HTERT RPE-1 (cell line): ENCODE data around the gene GALNTL6.

Source experiments
- in situ Hi-C: fragments of 300-500 bp; cut with MboI; formaldehyde crosslinking; loops from 4 replicates; pipeline ENCODE4 v1.14.3; 2020; ENCODE audit warnings: low sequenced_read_pairs

The GALNTL6 gene

DNA sequence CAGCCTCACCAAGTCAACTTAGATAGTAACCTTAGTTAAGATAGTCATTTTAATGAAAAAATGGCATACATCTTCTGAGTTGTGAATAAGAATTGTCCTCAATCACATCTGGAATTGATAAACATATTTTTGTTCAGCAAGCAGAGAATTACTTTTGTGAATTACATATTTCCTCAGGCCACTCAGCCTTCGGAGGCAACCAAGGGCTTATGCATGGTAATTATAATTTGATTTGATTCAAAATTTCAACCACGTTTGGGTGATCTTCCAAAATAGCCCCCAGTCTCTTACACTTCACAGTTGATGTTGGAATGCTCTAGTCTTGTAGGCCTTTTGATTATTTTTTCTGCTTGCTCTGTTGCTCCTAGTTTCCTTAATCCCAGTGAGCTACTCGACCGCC lies 63.4 kb downstream of the GALNTL6 start:
- in situ Hi-C loops, result no loop called here

DNA sequence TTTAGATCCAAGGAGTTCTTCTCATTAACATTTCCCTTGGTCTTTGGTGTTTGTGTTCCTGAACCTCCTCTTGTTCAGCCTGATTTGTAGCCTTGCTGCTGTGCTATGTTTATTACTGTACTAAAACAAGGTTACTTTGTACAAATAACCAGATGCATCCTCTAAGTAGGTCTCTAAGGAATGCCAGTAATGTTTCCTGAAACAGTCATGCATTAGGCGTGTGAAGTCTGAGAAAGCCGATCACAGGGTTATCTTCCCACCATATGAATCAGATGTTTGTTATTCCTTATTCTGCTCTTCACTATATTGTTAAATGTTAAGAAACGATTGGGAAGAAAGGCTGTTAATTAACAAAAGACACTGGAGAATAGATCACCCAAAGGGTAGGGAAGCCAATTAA lies 66.9 kb downstream of the GALNTL6 start:
- in situ Hi-C loops, result no loop called here

DNA sequence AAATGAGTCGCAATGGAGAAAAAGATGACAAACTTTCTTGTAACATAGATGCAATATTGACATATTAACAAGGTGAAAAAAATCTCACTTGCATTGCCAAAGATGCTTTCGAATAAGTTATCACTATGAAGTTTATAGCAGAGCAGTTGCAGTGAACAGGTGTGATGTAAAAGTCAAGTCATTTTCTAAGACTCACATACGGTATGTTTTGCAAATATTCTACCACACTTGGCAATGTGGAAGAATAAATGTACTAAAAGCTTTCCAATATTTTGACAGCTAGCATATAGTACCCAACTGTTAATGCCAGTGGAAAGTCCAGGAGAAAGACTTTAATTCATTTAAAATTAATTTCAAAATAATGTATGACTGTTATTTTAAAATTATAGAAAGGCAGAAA lies 76.5 kb downstream of the GALNTL6 start:
- in situ Hi-C loops, result no loop called here

DNA sequence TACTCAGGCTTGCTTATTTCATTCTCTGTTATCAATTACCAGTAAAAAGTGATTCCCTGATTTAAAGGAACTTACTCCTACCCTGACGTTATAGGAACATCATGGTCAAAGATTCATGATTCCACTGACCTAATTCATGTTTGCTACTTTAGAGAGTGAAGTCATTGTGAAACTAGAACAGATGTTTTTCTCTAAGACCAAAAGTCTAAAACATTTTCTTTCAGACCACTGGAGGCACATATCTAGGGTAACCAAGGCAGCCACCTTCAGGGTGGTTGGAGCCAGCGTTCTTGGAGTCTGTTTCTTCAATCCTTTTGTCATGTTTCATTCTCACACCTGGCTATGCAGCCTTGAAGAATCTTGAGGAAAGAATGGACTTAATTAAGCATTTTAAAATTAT lies 77.8 kb downstream of the GALNTL6 start:
- in situ Hi-C loops, result no loop called here

DNA sequence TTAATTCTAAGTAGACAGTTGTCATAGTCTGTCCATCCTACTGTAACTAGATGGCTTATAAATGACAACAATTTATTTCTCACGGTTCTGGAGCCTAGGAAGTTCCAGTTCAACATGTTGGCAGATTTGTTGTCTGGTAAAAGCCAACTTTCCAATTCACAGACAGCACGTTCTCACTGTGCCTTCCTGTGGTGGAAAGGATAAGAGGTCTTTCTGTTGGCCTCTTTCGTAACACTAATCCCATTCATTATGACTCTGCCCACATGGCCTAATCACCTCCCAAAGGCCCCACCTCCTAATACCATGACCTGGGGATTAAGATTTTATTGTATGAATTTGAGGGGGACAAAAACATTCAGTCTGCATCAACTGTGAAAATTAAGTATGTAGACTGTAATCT lies 83.2 kb downstream of the GALNTL6 start:
- in situ Hi-C loops, result no loop called here

DNA sequence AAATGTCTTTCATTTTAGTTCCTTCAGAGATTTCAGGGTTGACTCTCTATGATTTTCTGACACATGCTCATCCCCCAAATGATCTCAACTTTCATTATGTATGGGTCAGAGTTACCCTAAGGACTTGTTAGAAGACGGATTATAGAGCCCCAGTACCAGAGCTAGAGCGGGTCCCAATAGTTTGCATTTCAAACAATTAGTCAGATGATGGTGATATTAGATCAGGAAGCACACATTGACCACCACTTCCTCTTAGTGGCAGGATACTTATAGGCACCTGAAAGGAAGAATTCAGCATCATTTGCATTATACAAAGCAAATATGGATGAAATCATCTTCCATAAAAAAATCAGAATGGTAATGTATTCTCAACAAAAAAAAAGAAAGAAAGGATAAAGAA lies 106.1 kb downstream of the GALNTL6 start:
- in situ Hi-C loops, result no loop called here

DNA sequence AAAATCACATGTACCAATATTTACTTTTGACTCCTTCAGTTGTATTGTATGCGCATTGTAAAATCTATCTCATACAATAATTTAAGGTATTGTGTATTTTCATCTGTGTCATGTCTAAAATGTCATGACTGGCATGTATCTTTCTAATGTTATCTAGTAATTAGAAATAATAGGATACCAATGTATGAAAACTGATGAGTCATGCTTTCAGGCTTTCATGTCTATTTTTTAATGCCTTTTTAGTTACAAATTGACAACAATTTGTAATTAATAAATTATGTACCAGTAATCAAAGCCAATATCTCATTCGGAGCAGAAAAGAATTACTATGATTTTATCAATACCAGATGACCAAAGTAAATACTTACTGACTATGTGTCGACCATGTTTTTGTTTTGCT lies 107.7 kb downstream of the GALNTL6 start:
- in situ Hi-C loops, result no loop called here

DNA sequence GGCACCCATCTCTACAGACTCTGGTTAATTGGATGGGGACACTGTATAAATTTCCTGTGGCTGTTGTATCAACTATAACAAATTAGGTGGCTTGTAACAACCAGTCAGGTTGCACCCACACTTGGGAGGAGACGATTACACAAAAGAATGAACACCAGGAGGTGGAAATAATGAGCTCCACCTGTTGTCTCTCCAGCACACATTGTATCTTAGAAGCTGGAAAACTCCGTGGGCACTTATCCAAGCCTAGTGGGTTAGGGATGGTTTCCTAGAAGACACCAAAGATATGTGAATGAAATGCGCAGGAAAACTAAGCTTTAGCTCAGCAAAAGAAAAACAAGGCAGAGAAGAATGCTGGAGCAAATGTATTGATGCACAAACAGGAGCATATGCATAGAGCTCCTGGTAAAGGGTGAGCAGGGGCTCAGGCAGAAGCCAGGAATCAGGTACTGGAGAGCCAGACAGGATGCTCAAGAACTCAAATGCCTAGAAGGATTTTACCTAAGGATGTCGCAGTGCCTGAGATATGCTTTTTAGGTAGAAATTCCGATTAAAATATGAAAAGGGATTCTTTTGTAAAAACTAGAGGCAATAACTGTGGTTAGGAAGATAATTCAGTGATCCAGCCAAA lies 111.7 kb downstream of the GALNTL6 start:
- in situ Hi-C loops, result no loop called here

DNA sequence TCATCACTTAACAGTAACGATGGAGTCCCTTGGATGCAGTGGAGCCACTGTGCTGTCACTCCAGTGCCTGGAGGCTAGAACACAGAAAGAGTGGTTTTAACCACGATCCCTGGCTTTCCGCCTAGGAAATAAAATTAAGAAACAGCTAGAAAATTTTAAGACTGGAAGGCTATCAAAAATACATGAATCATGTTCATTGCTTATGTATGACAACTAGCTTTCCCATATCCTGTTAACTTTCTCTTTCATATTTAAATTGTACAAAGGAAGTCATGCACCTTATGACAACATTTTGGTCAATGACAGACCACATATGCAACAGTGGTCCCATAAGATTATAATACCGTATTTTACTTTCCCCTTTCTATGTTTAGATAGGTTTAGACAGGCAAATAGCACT lies 115.1 kb downstream of the GALNTL6 start:
- in situ Hi-C loops, result no loop called here

DNA sequence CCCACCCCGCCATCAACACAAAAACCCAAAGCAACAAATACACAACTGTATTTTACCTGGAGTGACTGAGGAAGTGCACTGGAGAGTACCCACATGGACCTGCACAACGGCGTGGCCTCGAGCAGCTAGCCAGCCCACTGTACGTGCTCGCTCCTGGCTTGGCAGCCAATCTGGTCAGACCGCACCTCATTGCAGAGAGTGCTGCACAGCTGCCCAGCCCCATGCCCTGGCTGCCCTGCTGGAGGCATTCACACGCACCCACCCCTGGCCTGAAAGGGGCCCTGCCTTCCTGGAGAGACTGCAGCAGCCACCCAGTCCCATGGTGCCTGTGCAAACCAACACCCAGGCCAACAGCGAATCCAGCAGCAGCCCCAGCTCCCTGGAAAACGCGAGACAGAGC lies 116.3 kb downstream of the GALNTL6 start:
- in situ Hi-C loops, result no loop called here

DNA sequence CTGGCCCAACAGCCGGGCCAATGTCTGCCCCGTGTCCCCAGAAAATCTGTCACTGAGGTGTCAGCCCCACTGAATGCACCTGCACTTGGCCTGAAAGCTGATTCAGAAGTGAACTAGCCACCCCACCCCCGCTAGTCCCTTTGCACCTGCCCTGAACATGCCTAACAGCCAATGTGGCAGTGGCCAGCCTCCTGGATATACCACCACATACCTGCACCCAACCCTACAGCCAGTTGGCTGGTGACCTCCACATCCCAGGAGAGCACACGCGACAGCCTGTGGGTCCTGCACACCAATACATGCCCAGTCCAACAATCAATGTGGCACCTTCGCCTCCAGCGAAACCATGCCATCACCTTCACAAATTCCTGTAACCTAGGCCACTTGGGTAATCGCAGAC lies 116.7 kb downstream of the GALNTL6 start:
- in situ Hi-C loops, result no loop called here

DNA sequence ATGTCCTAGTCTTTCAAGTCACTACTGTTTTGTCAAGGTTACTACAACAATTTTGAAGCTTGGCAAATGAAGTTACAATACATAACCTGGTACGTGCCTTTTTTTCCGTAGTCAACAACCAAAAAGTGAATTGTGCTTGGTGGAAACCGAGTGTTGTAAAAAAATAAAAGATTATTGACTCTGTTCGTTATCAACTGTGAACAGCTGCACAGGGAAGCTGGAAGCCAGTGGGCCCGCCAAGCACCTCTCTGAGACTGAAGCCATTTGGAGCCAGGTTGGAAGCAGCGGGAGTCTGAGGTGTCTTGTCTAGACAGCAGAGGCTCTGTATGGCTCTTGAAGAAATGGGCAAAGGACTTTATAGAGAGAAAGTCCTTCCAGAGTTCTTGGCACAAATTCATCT lies 119.0 kb downstream of the GALNTL6 start:
- in situ Hi-C loops, result no loop called here

DNA sequence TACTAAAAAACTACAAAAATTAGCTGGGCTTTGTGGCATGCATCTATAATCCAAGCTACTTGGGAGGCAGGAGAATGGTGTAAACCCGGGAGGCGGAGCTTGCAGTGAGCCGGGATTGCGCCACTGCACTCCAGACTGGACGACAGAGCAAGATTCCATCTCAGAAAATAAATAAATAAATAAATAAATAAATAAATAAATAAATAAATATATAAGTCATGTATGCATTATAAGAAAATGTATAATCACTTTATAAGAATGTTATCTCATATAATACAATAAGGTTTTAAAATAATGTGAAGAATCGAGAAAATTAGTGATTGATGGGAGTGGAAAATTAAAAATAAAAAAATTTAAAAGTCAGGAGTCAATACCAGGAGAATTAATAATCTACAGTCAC lies 127.5 kb downstream of the GALNTL6 start:
- in situ Hi-C loops, result no loop called here

DNA sequence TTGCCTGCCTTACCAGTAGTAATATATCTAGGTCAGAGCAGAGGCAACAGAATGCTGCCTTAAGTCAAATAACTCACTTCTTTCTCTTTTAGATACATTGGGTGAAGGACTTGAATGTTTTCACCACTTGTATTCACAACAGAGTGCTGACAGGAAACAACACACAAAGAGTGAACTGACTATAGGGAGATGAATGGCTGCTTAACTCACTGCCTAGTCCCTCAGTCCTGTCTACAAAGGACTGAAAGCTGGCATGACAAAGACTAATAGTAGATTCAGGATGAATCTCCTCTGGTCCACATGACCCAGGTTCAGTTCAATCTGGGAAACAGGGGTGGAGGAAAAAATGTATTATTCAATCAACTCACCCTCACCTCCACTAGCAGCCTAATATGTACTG lies 134.2 kb downstream of the GALNTL6 start:
- in situ Hi-C loops, result no loop called here

DNA sequence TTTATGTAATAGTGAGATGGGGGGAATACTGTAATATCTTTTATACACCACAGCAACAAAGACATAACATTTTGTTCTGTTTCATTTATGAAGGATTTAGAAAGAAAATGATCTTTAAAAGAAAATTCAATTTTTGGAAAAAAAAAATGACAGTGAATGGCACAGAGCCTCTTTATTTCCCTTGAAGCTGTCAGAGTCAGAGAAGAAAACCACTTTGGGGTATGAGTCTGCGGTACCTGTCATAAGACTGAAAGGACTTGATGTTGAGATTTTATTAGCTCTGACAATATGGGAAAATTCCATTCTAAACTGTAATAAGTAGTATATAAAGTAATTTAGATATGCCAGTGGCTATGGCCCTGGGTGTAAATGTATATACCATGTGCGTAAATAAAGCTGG lies 134.8 kb downstream of the GALNTL6 start:
- in situ Hi-C loops, result no loop called here

DNA sequence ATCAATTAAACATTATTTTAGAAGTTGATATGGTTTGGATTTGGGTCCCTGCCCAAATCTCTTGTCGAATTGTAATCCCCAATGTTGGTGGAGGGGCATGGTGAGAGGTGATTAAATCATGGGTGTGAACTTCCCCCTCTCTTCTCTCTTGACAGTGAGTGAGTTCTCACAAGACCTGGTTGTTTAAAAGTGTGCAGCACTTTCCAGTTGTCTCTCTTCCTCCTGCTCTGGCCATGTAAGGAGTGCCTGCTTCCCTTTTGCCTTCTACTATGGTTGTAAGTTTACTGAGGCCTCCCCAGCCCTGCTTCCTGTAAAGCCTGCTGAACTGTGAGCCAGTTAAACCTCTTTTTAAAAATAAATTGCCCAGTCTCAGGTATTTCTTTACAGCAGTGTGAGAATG lies 141.4 kb downstream of the GALNTL6 start:
- in situ Hi-C loops, result no loop called here

DNA sequence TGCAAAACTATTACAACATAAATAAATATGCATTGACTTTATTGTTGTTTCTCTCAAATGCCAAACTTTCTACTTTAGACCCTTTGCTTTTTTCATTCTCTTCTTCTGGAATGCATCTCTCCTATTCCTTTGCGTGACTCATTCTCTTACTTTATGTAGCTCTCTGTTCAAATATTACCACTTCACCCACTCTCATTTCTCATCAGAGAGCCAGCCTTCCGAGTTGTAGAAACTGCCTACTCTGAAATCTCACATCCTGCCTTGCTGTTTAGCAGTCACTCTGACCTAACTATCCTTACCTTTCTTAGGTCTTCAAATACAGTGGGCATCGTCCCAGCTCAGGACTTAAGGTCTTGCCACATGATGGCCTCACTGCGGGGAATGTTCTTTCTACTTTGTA lies 143.5 kb downstream of the GALNTL6 start:
- in situ Hi-C loops, result no loop called here

DNA sequence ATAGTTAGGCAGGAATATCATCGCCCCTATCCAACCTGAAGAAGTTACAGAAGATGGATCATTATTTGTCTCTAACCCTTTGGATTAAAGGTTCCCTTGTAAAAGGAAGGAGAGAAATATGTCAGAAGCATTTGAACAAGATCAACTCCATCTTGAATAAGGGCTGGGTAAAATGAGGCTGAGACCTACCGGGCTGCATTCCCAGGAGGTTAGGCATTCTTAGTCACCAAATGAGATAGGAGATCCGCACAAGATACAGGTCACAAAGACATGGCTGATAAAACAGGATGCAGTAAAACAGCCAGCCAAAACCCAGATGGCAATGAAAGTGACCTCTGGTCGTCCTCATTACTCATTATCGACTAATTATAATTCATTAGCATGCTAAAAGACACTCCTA lies 148.9 kb downstream of the GALNTL6 start:
- in situ Hi-C loops, result no loop called here

DNA sequence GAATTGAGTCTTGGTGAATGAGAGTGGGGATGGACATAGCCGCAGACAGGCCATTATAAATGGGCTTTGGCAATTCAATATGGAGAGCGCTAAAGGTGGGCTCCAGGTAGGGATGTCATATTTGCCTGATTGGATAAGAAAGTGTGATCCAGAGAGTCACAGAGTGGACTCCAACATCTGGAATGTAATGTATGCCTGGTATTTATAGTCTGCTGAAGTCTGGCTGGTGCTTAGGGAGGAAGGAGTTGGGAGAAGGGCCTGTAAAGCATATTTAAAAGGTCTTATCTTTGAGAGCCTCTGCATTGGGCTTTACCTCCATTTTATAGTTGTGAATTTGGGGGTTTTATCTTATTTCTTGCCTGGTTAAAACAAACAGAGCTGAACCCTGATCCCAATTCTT lies 153.2 kb downstream of the GALNTL6 start:
- in situ Hi-C loops, result no loop called here

DNA sequence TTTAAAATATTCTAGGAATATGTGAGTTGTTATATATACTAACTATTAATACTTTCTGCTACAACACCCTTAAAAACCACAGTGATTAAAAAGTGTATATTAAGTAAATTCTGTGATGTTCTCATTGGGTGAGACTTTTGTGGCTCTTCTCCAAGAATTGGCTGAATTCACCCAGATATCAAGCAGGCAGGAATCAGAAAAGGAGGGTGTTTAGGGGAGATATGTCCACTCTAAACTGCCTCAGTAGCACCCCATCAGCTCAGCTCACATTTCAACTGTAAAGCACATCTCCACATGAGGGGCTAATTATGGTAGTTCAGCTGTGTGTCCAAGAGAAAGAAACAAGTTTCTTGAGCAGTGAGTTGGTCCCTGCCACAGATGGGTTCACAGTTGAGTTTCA lies 165.0 kb downstream of the GALNTL6 start:
- in situ Hi-C loops, result no loop called here

DNA sequence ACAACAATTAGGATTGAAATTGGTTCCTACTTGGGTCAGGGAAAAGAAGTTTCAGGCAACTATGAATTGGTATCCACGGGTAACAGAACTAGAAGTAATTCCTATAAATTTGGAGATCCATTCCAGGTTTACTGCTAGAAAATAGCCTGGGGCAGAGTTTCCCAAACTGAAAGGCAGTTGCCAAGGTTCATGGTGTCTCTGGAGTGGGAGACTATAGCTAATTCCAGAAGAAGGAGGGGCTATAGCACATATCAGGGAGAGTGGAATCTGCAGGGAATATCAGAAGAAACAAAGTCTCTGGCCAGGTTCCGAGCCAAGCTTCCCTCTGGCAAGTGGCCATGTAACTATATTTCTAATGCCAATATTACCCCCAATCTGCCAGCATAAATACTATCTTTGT lies 166.3 kb downstream of the GALNTL6 start:
- in situ Hi-C loops, result no loop called here

DNA sequence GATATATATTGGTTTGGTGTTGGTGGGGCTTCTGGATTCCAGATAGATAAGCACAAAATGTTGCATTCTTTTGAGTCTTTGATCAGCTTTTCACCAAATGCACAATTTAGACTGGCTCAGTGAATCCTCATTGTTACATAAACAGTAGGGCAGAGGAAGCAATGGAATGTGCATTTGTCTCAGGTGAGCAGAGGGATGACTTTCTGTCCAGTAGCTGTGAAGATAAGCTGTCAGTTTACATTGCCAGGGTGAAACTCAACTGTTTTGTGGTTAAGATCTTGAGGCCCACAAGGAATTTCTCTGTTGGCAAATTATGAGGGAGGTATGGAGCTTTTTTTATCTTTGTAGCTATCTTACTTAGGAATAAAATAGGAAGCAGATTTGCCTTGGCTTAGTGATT lies 168.0 kb downstream of the GALNTL6 start:
- in situ Hi-C loops, result no loop called here

DNA sequence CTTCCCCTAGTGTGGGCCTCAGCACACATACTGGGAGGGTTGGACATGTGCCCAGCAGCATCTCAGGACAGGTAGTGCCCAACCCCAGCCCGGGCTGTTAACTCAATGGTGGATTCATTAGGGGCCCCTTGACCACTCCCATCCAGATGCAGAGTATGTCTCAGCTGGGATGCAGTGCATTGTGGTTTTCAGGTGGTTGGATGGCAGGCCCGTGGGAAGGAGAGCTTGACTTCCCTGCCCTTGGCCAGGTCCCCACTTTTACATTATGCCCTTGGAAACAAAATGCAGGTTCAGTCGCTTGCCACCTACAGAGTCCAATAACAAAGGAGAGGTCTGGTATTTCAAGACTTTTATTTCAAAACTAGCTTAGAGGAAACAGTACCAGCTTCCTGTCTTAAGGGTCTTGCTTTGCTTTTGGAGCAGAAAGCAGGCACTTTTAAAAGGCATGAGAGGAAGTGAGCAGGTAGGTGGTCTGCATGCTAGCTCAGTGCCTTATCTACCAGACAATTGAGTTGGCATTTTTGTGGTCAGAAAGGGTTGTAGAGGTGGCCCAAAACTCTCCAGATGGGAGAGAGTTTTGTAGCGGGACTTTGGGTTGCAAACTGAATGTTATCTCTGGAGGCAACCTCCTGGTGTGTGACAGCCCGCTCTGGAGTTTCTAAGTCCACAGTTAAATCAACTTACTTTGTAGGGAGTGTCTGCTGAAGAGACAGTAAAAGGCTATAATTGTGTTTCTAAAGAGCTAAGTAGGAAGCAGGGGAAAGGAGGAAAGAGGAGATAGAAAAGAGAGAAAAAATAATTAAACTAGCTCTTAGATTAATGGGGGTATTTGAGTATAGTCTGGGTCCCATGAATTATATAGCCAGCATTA lies 171.0 kb downstream of the GALNTL6 start:
- in situ Hi-C loops, result no loop called here
